NCI-H748 (cell line): ENCODE results near the gene LARP1.
"Not testable (repeated sequence)": the region's sequence is repeated elsewhere in the genome, so short reads cannot be mapped to it uniquely, and the experiment has no call there.

Experiments used
- DNase-seq: peaks from one replicate; lab custom pipeline; 2025; ENCODE audit not compliant: unreplicated experiment; lab: John Stamatoyannopoulos, UW

Gene LARP1

GRCh38 chr5:154822896-154823295 lies 67.7 kb downstream of the LARP1 start:
- not testable (repeated sequence) for DNase-seq

GRCh38 chr5:154823605-154824004 lies 68.4 kb downstream of the LARP1 start:
- no peak for DNase-seq

GRCh38 chr5:154824070-154824469 lies 68.9 kb downstream of the LARP1 start:
- DNase-seq, result no peak

GRCh38 chr5:154829181-154829588 lies 74.0 kb downstream of the LARP1 start:
- DNase-seq, result no peak

GRCh38 chr5:154829589-154830218 lies 74.5 kb downstream of the LARP1 start:
- DNase-seq, result peak; percentile 18

- peak; percentile 15 for DNase-seq
These were observed 75.0 kb downstream of the LARP1 start for GRCh38 chr5:154830219-154830595.

GRCh38 chr5:154830596-154830995 lies 75.4 kb downstream of the LARP1 start:
- DNase-seq, result no peak

- no peak for DNase-seq
These were observed 76.3 kb downstream of the LARP1 start for GRCh38 chr5:154831451-154831850.

- DNase-seq, result not testable (repeated sequence)
These were observed 77.6 kb downstream of the LARP1 start for GRCh38 chr5:154832804-154833203.

- DNase-seq, result no peak
These were observed 78.9 kb downstream of the LARP1 start for GRCh38 chr5:154834053-154834452.

- DNase-seq, result not testable (repeated sequence)
These were observed 80.5 kb downstream of the LARP1 start for GRCh38 chr5:154835701-154836052.

- DNase-seq, result peak; percentile 12
These were observed 81.0 kb downstream of the LARP1 start for GRCh38 chr5:154836225-154836624.

GRCh38 chr5:154837009-154837901 lies 82.1 kb downstream of the LARP1 start:
- DNase-seq, result no peak

- DNase-seq, result no peak
These were observed 85.5 kb downstream of the LARP1 start for GRCh38 chr5:154840435-154841272.

- DNase-seq, result no peak
These were observed 86.1 kb downstream of the LARP1 start for GRCh38 chr5:154841273-154841661.

- DNase-seq, result no peak
These were observed 87.7 kb downstream of the LARP1 start for GRCh38 chr5:154842689-154843530.

GRCh38 chr5:154844809-154845208 lies 89.6 kb downstream of the LARP1 start:
- peak; percentile 39 for DNase-seq

GRCh38 chr5:154849264-154849785 lies 94.1 kb downstream of the LARP1 start:
- no peak for DNase-seq

- no peak for DNase-seq
These were observed 94.6 kb downstream of the LARP1 start for GRCh38 chr5:154849791-154850201.
